Measurements from ENCODE around the gene MRI1. TPM values are rescaled to one million over a fixed set of nuclear protein-coding genes. Genes with fewer than 3 reads are reported as not detected.
"Not testable (repeated sequence)": the region's sequence is repeated elsewhere in the genome, so short reads cannot be mapped to it uniquely, and the experiment has no call there.

MRI1 gene
- total RNA-seq, 1 donor from 2014 or later, result 46.8 TPM

GRCh38 chr19:13761423-13761822, 2.9 kb upstream of the MRI1 start:
- DNase-seq, result no peak

GRCh38 chr19:13762635-13763235, 1.6 kb upstream of the MRI1 start:
- DNase-seq, result no peak

GRCh38 chr19:13763265-13763664, 1.1 kb upstream of the MRI1 start:
- no peak for DNase-seq

- peak; percentile 23 for DNase-seq
Measured at GRCh38 chr19:13764821-13765394, 586 bp downstream of the MRI1 start.

- no peak for DNase-seq
Measured at GRCh38 chr19:13765395-13766094, 1.2 kb downstream of the MRI1 start.

GRCh38 chr19:13766095-13766481, 1.8 kb downstream of the MRI1 start:
- no peak for DNase-seq

GRCh38 chr19:13768510-13768909, 4.2 kb downstream of the MRI1 start:
- no peak for DNase-seq

- no peak for DNase-seq
Measured at GRCh38 chr19:13770013-13770635, 5.8 kb downstream of the MRI1 start.

GRCh38 chr19:13774217-13775191, 10.2 kb downstream of the MRI1 start, which contains the start of gene C19orf53:
Gene C19orf53, plus strand, starts transcription at chr19:13774456. Its CDS starts 22 bp downstream, at chr19:13774478.
- peak; percentile 97 for DNase-seq

GRCh38 chr19:13778398-13778797, 14.1 kb downstream of the MRI1 start:
- no peak for DNase-seq

- no peak for DNase-seq
Measured at GRCh38 chr19:13778847-13779246, 14.5 kb downstream of the MRI1 start.

- not testable (repeated sequence) for DNase-seq
Measured at GRCh38 chr19:13779794-13780193, 15.5 kb downstream of the MRI1 start.

GRCh38 chr19:13781547-13781946, 17.2 kb downstream of the MRI1 start:
- DNase-seq, result peak; percentile 90

GRCh38 chr19:13782537-13782936, 18.2 kb downstream of the MRI1 start:
- no peak for DNase-seq

- DNase-seq, result no peak
Measured at GRCh38 chr19:13783565-13784500, 19.5 kb downstream of the MRI1 start.

GRCh38 chr19:13784731-13785452, 20.6 kb downstream of the MRI1 start:
- peak; percentile 78 for DNase-seq

- no peak for DNase-seq
Measured at GRCh38 chr19:13788991-13789390, 24.7 kb downstream of the MRI1 start.

- no peak for DNase-seq
Measured at GRCh38 chr19:13790354-13790753, 26.0 kb downstream of the MRI1 start.

- DNase-seq, result not testable (repeated sequence)
Measured at GRCh38 chr19:13793317-13793716, 29.0 kb downstream of the MRI1 start.

GRCh38 chr19:13794398-13794756, 30.1 kb downstream of the MRI1 start:
- DNase-seq, result peak; percentile 69

Measured in tongue (tissue), 2 donors.